Measurements from ENCODE around the gene PRSS58.

GRCh38 chr7:142250705-142251104, 7.2 kb downstream of the PRSS58 start:
- no peak for TF ChIP-seq CTCF (conservative IDR thresholded peaks at IDR 0.05)
- no peak for TF ChIP-seq ZFX (IDR thresholded peaks at IDR 0.05)
